Measurements from ENCODE around the gene MPIG6B. TPM values are rescaled to one million over a fixed set of nuclear protein-coding genes. Genes with fewer than 3 reads are reported as not detected.
A peak's percentile ranks its signal among the peaks of the same experiment; 100 is the strongest.

The MPIG6B gene
- polyA plus RNA-seq, 3 donors, result 0.09 to 0.75 (median 0.68) TPM

DNA sequence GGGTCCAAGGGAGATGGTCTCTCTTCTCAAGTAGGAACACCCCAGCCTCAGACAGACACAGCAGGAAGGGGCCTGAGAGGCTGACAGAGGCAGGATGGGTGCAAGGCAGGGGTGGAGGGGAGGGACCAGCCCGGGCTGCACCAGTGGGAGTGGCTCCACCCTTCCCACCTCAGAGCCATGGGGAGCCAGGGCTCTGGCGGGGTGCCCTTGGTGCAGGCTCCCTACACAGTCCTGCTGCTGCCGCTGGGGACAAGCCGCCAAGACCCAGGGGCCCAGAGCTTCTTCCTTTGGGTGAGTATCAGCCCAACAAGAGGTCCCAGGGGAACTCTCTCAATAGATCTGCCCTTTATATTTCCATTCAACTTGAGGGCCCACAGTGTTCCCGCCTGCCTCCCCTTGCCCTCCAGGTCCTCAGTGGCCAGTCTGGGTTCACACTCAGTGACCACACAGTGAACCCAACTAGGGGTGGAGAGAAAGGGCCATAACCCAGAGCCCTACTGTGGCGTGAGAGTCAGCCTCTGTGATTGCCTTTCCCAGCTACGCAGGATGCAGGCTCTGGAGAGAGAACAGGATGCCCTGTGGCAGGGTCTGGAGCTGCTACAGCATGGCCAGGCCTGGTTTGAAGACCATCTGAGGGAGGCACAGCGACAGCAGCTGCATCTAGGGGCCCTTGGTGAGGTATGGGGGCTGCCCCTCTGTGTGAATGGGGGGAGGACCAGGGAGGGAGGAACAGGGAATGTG, 39.9 kb downstream of the MPIG6B start:
- Mint-ChIP-seq H3K27ac (peak overlapping the region in 4 of 7 donors; percentile 10 to 26 (median 18)), H3K27me3 (ENCODE audit: low read depth in 3 of 3) (peaks cover under 1 to 11% (median 1%) of the 10 kb centered on the region in 3 donors), H3K4me3 (no peak overlapping the region), H3K9me3 (peaks cover 0 to 1% (median 0%) of the 10 kb centered on the region in 7 donors), H3K4me1 (peaks cover 10% of the 10 kb centered on the region), H3K36me3 (peaks cover 37 to 55% of the 10 kb centered on the region in 2 donors)
- H3K4me1 ChIP-seq (ENCODE audit: control insufficient read depth in 1 of 2, insufficient read depth in 2 of 2, low read length in 2 of 2), result peaks cover 8 to 9% of the 10 kb centered on the region in 2 donors
- intact Hi-C loops (cut with micrococcal nuclease), result no loop called here
- no peaks in the 10 kb centered on the region for H4K20me1 ChIP-seq (ENCODE audit: insufficient read depth, low read length)
- no peaks in the 10 kb centered on the region for H3K27me3 ChIP-seq (ENCODE audit: control insufficient read depth in 2 of 2, insufficient read depth in 2 of 2, low read length in 2 of 2)
- peaks cover 18 to 48% of the 10 kb centered on the region in 2 donors for H3K36me3 ChIP-seq (replicated peaks in 1 of 2; ENCODE audit: control insufficient read depth in 1 of 2, insufficient read depth in 2 of 2, low read length in 2 of 2)
- no peak overlapping the region for H2AFZ ChIP-seq (ENCODE audit: insufficient read depth, low read depth, low read length, poor library complexity, severe bottlenecking)
- H3K4me2 ChIP-seq (replicated peaks; ENCODE audit: extremely low read depth, low read length, poor library complexity, severe bottlenecking), result no peak overlapping the region
- 91% methylated on average over 7 of the region's 8 CpGs for WGBS (ENCODE audit: insufficient coverage)
- H3K79me2 ChIP-seq (ENCODE audit: insufficient read depth, low read length), result no peaks in the 10 kb centered on the region
- no peak overlapping the region for H3K4me3 ChIP-seq (replicated peaks in 1 of 3; ENCODE audit: low read depth in 2 of 3, low read length in 3 of 3)
- H3K9ac ChIP-seq (ENCODE audit: insufficient read depth, low read length, poor library complexity, severe bottlenecking), result no peak overlapping the region
- DNase-seq, result no peak
- TF ChIP-seq, protein P1, sequence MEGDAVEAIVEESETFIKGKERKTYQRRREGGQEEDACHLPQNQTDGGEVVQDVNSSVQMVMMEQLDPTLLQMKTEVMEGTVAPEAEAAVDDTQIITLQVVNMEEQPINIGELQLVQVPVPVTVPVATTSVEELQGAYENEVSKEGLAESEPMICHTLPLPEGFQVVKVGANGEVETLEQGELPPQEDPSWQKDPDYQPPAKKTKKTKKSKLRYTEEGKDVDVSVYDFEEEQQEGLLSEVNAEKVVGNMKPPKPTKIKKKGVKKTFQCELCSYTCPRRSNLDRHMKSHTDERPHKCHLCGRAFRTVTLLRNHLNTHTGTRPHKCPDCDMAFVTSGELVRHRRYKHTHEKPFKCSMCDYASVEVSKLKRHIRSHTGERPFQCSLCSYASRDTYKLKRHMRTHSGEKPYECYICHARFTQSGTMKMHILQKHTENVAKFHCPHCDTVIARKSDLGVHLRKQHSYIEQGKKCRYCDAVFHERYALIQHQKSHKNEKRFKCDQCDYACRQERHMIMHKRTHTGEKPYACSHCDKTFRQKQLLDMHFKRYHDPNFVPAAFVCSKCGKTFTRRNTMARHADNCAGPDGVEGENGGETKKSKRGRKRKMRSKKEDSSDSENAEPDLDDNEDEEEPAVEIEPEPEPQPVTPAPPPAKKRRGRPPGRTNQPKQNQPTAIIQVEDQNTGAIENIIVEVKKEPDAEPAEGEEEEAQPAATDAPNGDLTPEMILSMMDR (IDR thresholded peaks at IDR 0.05), result no peak
- H3K27ac ChIP-seq (ENCODE audit: low read depth in 1 of 2, low read length in 2 of 2), result no peak overlapping the region
- H3K9me3 ChIP-seq (replicated peaks in 1 of 2; ENCODE audit: control insufficient read depth in 1 of 2, insufficient read depth in 1 of 2, low read length in 2 of 2), result no peaks in the 10 kb centered on the region

DNA sequence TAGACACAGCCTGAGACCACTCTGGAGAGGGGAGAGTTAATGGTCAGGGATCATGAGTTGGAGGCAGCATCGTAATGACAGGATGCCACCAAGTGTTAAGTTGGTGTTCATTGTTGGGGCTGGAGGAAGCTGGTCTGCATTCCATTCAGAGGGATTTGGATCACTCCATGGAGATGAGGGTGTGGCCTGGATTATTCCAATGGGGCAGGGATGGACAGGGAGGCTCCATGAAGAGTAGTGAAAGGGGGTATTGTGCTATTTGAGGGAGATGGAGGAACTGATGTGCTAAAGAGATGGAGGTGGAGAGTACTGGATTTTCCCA, 40.4 kb downstream of the MPIG6B start:
- Mint-ChIP-seq H3K4me1 (peaks cover 15% of the 10 kb centered on the region), H3K4me3 (no peak overlapping the region), H3K9me3 (peaks cover 0 to 1% (median 0%) of the 10 kb centered on the region in 7 donors), H3K27ac (peak overlapping the region in 3 of 7 donors; percentile 15 to 26 (median 20)), H3K27me3 (ENCODE audit: low read depth in 3 of 3) (peaks cover 0 to 11% (median 1%) of the 10 kb centered on the region in 3 donors), H3K36me3 (peaks cover 36 to 51% of the 10 kb centered on the region in 2 donors)
- H3K79me2 ChIP-seq (ENCODE audit: insufficient read depth, low read length), result no peaks in the 10 kb centered on the region
- H3K27me3 ChIP-seq (ENCODE audit: control insufficient read depth in 2 of 2, insufficient read depth in 2 of 2, low read length in 2 of 2), result no peaks in the 10 kb centered on the region
- H3K9me3 ChIP-seq (replicated peaks in 1 of 2; ENCODE audit: control insufficient read depth in 1 of 2, insufficient read depth in 1 of 2, low read length in 2 of 2), result no peaks in the 10 kb centered on the region
- intact Hi-C loops (cut with micrococcal nuclease), result no loop called here
- TF ChIP-seq, protein P1 (IDR thresholded peaks at IDR 0.05), result no peak
- no peaks in the 10 kb centered on the region for H4K20me1 ChIP-seq (ENCODE audit: insufficient read depth, low read length)
- H2AFZ ChIP-seq (ENCODE audit: insufficient read depth, low read depth, low read length, poor library complexity, severe bottlenecking), result no peak overlapping the region
- 64% methylated on average over 1 of the region's 1 CpG for WGBS (ENCODE audit: insufficient coverage)
- H3K27ac ChIP-seq (ENCODE audit: low read depth in 1 of 2, low read length in 2 of 2), result no peak overlapping the region
- no peak for DNase-seq
- H3K36me3 ChIP-seq (replicated peaks in 1 of 2; ENCODE audit: control insufficient read depth in 1 of 2, insufficient read depth in 2 of 2, low read length in 2 of 2), result peaks cover 18 to 43% of the 10 kb centered on the region in 2 donors
- H3K9ac ChIP-seq (ENCODE audit: insufficient read depth, low read length, poor library complexity, severe bottlenecking), result no peak overlapping the region
- no peak overlapping the region for H3K4me3 ChIP-seq (replicated peaks in 1 of 3; ENCODE audit: low read depth in 2 of 3, low read length in 3 of 3)
- no peak overlapping the region for H3K4me2 ChIP-seq (replicated peaks; ENCODE audit: extremely low read depth, low read length, poor library complexity, severe bottlenecking)
- peaks cover 14% of the 10 kb centered on the region in 2 donors for H3K4me1 ChIP-seq (ENCODE audit: control insufficient read depth in 1 of 2, insufficient read depth in 2 of 2, low read length in 2 of 2)
